ENCODE data around the gene FFAR4. TPM values are rescaled to one million over a fixed set of nuclear protein-coding genes. Genes with fewer than 3 reads are reported as not detected.

FFAR4 gene
- total RNA-seq = not detected in 2 replicates

GRCh38 chr10:93566435-93567276 lies at the start of gene FFAR4:
Gene FFAR4, plus strand, starts transcription at chr10:93566665. Its CDS starts 56 bp downstream, at chr10:93566721.

GRCh38 chr10:93601146-93601773 lies 34.8 kb downstream of the FFAR4 start, which contains the start of gene RBP4:
Gene RBP4, minus strand, starts transcription at chr10:93601235. Its CDS starts 207 bp downstream, at chr10:93601028.

GRCh38 chr10:93612311-93612710 lies 45.8 kb downstream of the FFAR4 start, which contains the start of gene PDE6C:
Gene PDE6C, plus strand, starts transcription at chr10:93612537. Its CDS starts 189 bp downstream, at chr10:93612726.

Other genes with a start within 250 kb of the FFAR4 start
- 484 and 499 TPM in 2 replicates for gene MYOF, start 84.3 kb upstream of the FFAR4 start, total RNA-seq
- 5.5 and 12.3 TPM in 2 replicates for gene CEP55, start 70.1 kb upstream of the FFAR4 start, total RNA-seq
- gene RBP4, start 34.6 kb downstream of the FFAR4 start, total RNA-seq = 0.59 and 1.7 TPM in 2 replicates
- gene PDE6C, start 45.9 kb downstream of the FFAR4 start, total RNA-seq = not detected in 2 replicates
- gene FRA10AC1, start 135.9 kb downstream of the FFAR4 start, total RNA-seq = 6.2 and 6.8 TPM in 2 replicates
- gene LGI1, start 191.3 kb downstream of the FFAR4 start, total RNA-seq = 0.13 TPM in 1 of 2 replicates, not detected in the other

Measured in smooth muscle cell of the pulmonary artery (primary cell).